ENCODE measurements around the gene C10orf71.

The C10orf71 gene

DNA sequence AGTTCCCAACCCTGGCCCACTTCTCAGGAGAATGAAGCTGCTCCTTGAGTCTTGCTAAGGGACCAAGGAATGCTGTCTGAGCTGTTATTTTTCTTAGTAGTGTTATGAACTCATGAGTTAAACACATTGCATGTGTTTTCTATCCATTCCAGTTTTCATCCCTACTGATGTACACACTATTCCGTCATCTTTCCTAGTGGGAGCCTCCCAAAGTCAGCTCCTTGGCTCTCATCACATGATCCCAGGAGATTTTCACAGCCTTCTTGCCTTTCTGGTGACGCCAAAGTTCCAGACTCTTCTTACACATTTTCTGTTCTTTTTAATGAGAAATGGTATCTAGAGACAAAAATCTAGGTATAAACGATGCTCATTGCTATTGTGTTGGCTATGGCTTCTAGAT lies 8.4 kb upstream of the C10orf71 start:
- no peak for DNase-seq

DNA sequence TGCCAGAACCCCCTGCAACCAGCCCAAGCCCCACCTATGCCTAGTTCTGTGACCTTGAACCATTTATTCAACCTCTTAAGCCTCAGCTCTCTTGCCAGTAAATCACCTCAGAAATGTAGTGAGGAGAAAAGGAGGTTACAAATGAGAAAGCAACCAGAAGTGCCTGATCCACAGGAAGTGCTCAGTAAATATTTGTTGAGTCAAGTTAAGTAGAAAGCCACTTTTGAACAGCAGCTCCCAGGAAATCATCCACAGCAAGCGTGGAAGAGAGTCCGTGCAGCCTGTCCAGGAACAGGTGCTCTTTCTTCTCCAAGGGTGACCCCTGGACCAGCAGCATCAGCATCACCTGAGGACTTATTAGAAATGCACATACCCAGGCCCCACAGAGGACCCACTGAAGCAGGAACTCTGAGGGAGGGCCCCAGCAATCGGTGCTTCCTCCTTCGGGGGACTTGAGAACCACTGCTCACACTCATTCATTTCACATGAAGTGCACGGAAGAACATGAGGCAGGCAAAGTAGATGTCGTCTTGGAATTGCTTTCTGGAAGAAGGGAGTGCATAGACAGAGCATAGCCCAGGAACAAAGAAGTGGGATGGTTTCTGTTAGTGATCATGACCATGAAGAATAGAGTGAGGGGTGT lies 6.3 kb upstream of the C10orf71 start:
- DNase-seq: no peak

DNA sequence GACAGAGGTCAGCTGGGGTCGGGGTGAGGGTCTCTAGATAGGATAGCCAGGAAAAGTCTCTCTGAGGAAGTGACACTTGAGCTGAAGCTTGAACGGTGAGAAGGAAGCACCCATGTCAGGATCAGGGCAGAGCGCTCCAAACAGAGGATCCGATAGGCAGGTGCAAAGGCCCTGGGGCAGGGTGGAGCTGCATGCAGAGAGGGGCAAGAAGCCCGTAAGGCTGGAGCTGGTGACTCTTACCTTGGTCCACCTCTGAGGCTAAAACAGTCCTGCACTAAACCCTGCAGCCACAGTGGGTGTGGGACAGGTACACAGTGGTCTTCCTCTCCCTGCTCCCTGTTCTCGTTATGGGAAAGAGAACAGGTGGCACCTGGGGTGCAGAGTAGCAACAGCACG lies 5.8 kb upstream of the C10orf71 start:
- no peak for DNase-seq

DNA sequence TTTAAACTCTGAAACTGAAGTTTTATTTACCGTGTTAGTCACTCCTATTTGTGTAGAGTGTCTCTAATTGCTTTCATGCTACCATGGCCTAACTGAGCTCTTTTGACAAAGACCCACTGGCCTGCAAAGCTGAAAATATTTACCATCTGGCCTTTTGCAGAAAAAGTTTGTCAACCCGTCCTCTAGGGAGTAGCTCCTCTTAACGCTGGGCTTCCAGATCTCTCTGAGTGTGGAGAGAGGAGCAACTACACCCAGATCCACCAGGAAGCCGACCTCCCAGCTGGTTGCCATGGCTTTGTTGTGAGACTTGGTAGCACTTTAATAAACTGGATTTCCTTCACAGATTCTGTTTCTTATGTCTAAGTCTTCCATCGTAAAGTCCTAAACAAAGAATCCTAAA lies 4.2 kb upstream of the C10orf71 start:
- DNase-seq: no peak

DNA sequence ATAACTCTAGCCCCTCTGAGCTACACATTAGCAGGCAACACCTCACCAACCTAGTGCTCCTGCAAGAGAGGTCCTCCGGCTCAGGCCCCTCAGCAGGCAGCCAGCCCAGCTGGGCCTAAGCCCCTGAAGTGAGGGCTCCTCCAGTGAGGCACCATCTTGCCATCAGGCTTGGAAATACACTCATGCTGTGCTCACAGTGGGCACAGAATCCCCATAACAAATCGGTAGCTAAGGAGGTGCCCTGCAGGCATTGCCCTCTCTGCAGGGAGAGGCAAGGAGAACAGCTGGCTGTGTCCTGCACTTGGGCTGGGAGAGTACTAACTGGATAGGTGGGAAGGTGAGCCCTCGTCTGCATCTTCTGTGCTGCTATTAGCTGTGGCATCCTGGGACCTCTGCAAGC lies 3.7 kb upstream of the C10orf71 start:
- no peak for DNase-seq

DNA sequence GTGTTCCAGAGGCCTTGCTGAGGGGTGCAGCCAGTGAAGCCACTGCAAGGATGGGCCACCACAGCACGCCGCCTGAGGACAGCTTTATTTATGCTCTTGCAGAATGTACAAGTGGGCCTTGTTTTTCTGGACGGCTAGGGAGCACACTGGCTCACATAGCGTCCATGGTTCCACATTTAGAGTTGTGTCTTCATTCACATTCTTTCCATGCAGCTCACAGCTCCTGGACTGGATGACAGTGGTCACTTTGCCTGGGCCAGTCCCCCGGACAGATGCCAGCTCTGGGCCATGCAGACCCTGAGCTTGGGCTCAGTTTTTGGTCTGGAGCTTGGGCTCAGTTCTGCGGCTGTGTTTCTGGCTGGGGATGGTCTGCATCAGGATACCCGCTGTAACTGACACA lies 2.6 kb upstream of the C10orf71 start:
- no peak for DNase-seq

DNA sequence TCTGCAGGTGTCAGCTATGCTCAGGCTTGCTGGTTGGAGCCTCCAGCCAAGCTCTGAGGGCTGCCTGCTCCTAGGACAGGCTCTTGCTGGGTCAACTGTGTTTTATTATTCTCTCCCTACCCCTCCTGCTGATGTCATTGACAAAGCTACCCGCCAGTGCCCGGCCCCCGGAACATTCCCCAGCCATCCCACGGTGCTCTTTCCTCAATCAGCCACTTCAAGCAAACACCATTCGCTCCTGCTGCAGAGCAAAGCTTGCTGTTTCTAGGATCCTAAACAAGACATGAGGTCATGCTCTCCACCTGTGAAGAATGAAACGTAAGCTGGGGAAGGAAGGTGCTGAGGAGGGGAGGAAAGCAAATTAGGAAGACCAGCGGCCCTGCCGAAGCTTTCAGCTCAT lies 2.1 kb upstream of the C10orf71 start:
- DNase-seq: no peak

DNA sequence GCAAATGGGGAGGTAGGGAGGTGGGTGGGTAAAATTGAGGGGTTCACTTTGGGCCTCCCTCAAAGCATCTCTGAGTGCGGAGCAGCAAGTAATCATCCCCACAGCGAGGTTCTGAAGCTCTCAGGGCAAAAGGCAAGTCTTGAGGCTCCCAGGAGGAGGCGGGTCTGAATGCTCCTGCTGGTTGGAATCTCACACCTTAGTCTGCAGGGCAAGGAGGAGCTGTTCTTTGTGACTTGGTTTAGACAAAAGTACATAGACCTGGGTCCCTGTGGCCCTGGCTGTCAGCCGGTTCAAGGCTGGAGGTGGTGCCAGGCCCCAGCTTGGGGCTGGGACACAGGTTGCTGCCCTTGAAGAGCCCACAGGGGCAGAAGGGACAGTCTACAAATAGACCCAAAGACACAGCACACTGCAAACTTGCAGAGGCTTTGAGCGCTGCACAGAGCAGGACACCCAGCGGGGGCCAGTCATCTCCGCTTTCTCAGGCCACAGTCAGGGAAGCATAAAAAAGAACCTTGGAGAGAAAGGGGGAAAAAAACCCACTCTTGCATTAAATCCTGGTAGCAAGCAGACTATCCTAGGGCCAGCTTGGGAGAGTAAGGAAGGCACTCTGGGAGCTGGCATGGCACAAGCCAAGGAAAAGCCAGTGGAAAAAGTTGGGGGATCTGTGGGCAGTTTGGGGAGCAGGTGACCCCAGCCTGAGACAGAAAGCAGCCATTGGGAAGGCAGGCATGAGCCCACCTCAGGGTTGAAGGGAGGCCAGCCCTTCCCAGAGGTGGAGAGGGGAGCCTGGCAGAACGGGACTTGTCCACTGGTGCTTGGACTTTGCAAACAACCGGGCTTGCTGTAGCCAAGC lies 926 bp upstream of the C10orf71 start:
- no peak for DNase-seq

DNA sequence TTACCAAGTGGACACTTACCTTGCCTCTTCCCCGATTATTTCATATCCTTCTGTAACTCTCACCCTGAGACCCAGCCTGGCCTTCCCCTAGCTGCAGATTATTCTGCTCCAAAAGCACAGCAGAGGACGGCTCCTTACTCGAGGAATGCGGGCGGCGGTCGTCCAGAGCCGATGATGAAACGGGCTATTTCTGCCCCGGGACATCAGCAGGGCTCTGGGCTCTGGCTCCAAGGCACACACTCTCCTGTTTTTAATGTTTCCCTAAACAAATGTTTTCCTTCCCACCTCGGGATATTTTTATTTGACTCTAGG lies 343 bp upstream of the C10orf71 start:
- no peak for DNase-seq

DNA sequence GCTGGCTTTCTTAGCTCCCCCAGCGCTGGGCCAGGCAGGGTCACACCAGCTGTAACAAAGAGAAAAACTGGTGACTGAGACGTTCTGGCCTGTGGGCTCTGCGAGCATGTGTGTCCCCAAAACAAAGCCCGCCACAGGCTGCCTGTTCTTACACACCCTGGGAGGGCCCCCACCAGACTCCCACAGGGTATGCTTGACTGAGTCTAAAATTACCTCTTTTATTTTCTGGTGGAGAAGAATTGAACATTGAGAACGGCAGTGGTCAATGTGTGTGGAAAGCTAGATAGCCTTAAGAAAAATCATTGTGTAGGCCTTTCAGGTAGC lies 808 bp downstream of the C10orf71 start:
- DNase-seq: no peak

DNA sequence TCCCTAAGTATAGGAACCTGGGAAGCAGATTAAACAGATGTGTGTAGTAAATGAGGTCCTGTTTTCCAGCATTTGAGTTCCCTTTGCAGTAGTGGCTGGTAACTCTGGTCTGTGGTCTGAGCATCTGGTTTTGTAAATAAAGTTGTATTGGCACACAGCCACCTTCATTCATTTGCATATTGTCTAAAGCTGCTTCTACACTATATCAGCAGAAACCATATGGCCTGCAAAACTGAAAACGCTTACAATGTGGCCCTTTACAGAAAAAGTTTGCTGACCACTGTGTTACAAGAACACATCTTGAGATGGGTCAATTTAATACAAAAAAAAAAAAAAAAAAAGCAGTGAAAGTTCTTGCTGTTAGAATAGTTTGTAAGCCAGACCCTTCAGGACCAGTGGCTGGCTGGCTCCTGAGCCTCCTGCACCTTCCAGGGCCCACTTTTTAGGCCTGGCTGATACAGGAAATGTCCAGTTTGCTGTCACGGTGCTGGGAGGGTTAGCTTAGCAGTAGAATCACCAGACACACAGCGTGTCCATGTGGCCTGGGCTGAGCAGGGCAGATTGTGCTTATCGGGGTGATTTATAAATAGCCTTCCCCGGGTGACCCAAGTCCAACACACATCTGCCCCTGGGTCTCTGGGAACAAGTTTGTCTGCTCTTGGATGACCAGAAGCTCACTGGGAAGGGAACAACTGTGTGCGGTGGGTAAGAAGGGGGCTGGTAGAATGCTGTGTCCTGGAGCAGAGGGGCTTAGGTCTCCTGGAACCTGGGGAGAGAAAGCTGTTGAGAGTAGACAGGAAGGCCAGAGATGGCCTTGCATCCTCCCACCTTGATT lies 1.4 kb downstream of the C10orf71 start:
- peak in 1 of 51 donors; percentile 3 for DNase-seq

DNA sequence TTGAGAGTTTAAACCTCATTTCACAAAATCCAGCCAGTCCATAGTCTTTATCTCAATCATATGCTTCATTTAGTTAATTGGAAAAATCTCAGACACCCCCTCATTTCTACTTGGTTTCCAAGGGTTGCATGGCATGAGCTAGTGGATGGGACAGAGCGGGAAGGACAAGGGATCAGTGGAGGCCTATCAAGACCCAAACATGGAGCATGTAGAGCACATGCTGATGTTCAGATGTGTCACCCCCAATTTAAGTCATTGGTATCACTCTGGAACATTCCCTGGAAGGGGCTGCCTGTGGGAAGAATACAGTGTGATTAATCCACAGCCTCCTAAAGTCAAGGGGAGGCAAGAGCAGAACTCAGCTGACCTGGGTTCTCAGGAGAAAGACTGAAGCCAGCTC lies 2.3 kb downstream of the C10orf71 start:
- no peak for DNase-seq

DNA sequence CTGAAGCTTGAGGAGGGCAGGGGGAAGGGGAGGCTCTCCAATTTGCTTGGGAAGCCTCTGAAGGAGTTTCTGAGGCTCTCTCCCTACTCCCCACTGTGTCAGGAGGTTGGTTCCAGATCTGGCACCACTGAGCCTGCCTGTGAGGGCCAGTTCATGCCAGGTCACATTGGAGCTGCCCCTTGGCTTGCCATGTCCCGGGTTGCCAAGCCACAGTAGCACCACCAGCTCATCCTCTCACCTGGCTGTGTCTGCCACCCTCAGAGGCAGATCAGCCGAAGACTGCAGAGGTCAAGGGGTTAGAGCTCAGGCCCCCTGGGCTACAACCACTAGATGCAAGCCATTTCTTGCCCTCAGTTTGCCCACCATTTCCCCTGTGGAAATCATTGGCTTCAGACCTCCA lies 3.1 kb downstream of the C10orf71 start:
- DNase-seq: no peak

DNA sequence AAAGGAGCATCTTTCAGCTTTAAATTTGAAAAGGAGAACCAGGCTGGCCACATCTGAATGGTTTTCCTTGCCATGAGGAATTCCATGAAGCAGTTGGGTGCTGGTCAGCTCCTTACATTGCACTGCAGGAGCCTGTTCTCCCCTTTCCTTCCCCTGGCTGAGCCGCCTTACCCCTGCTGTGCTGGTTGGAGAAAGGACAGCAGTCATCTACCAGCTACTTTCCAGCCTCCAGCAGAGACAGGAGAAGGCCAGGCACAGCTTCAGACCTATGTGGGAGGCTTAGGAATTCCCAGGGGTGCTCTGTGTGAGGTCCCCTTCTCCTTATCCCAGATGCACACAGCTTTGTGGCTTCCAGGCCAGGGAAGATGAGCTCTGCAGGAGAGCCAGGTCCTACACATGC lies 4.7 kb downstream of the C10orf71 start:
- no peak for DNase-seq

DNA sequence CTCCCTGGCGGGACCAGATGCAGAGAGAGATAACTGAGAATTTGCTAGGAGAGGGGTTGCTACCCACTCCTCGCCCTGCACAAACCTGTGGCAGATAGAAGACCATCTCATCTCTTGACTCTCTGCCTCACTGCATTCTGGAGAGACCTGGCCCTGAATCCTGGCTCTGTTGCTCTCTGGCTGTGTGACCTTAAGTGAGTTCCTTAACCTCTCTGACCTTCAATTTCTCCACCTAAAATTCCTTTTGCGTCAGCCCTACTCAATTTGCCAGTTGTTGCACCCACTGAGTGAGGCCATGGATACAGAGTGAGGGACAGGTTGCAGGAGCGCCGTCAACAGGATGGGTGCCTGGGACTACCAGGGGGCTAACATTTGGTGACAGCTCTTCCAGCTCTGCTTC lies 5.2 kb downstream of the C10orf71 start:
- no peak for DNase-seq

DNA sequence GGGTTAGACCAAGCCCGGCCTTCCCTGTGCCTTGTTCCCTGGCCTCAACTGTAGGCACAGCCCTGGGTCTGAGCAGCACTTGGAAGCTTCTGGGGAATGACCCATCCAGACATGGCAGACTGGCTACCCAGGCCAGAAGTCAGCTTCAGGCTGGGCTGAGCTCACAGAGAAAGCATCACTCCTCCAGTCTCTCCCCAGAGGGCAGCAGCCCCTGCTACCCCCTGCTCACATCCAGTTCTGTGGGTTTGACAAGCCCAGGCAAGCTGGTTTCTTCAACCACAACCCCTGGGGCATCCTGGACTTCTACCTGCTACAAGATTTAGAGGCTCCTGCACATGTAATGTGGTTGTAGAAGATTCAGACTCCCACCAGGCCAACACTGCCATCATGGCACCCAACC lies 9.0 kb downstream of the C10orf71 start:
- no peak for DNase-seq

DNA sequence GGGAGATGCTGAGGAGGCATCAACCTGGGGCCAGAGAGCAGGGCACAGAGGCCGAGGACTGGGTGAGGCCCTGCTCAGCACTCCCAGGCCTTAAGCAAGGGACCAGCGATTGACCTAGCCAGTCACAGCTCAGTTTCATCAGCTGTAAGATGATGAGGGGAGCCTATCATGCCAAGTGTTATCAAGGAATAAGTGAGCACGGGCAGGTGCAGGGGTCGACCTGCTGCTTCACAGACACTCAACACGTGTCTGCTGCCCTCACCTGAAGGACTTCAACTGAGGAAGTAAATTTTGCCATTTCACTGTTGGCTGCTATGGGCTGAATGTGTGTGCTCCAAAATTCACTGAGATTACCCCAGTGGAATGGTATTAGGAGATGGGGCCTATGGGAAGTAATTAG lies 9.9 kb downstream of the C10orf71 start:
- no peak for DNase-seq

DNA sequence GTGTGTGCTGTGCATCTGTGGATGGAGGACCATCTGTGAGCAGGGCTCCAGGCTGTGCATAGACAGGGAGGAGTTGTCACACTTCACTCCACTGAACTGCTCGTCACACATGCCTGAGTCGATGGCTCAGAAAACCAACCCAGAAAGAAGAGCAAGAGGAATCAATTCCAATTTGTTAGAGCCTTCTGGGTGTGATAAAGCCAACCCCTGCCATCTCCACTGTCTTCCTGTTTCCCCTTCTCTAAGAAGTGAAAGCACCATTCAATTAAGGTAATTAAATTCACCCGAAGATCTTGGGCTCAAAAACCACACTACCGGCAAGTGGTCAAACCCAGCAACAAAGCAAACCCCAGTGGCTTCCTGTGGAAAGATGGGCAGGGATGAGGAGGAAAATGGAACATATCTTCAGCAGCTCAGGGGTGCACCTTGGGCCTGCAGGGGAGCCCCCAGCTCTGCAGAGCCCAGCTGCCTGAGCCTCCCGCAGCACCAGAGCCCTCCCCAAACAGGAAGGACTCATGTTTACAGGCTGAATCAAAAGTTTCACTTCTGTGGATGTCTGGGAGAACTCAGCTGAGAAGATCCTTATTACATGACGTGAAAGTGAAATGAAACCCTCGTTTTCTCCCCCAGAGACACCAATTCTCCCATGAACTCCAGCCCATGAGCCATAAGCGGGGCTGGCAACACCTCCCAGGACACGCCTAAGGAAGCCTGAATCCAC lies 10.9 kb downstream of the C10orf71 start:
- DNase-seq: no peak

DNA sequence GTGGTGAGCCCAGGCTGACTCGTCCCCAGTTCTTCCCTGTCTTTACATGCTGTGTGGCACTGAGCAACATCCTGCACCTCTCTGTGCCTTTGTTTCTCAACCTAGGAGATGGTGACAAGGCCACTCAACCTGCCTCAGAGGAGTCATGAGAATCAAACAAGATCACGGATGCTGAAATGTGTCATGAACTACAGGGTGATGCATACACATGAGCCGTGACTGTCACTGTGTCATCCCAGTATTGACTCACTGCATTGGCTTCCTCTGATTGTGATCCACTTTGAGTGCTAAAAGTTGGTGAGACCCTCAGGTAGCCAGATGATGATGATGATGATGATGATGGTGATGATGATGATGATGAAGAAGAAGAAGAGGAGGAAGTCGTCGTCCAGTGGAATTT lies 11.5 kb downstream of the C10orf71 start:
- DNase-seq: no peak

DNA sequence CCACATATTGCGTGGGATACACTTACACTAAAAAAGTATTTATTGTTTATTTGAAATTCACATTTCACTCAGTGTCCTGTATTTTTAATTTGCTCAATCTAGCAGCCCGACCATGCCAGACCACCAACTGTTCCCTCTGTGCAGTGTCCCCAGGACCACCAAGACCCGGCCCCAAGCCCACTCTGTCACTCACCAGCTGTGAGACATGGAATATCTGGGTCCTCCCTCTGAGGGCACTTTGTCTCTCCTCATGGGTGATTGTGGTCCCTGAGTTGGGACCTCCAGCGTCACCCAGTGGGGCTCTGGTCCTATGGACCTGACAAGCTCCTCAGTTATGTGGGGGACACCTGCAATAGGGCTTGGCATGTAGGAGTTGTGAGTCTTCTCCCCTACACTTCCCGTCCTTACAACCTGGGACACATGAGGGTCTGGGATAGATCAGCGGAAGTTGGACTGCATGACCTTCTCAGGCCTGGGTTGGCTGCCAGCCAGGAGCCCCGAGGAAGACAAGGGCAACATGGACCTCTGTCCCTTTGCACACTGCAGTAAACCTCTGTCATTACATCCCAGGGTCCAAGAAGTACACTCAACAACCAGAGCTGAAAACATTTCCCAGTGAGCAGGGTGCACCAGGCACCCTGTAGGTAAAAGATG lies 12.1 kb downstream of the C10orf71 start:
- DNase-seq: no peak

DNA sequence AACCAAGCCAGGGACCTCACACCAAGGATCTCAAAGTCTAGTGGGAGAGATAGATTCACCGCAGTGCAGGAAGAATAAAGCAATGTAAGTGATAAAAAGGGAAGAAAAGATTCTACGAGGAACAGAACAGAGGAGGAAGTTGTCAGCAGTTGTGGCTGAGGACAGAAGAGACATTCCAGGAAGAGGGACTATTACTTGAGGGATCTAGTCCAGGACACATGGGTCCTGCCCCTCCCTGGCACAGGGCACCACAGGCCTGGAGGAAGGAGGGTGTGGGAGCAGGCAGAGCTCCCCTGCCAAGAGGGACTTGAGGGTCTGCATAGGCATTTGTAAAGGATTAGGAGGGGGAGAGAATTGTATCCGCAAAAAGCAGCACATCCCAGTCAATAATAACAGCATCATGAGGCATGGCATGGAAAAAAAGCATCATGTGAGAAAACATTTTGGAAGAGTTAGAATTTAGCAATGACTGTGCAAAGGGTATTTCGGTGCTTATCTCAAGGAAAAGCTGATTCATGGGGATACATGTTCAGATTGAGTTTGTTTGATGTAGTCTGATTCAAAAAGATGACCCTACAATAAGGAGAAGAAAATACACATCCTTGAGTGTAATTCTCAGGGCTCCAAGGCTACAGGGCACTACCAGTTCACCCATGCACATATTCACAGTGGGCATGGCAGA lies 12.7 kb downstream of the C10orf71 start:
- DNase-seq: no peak
